Activated CD4-positive, CD25-positive, alpha-beta regulatory T cell treated with anti-CD3 and anti-CD28 coated beads, Interleukin-2, amount 50 U/mL, for 72 hours (primary cell): ENCODE data around the gene HMOX1.

Experiments used
- DNase-seq: peaks from one replicate; pipeline ENCODE4 v3.0.0; 2021

The HMOX1 gene

GRCh38 chr22:35409783-35410662 lies 29.1 kb downstream of the HMOX1 start:
- DNase-seq: no peak

- no peak for DNase-seq
Measured at GRCh38 chr22:35410663-35411034, 29.8 kb downstream of the HMOX1 start.

GRCh38 chr22:35411102-35411501 lies 30.2 kb downstream of the HMOX1 start:
- no peak for DNase-seq

- DNase-seq: no peak
Measured at GRCh38 chr22:35413624-35414023, 32.7 kb downstream of the HMOX1 start.

- DNase-seq: no peak
Measured at GRCh38 chr22:35417606-35418005, 36.7 kb downstream of the HMOX1 start.

- DNase-seq: no peak
Measured at GRCh38 chr22:35418088-35418487, 37.2 kb downstream of the HMOX1 start.

GRCh38 chr22:35418731-35419130 lies 37.8 kb downstream of the HMOX1 start:
- DNase-seq: no peak

GRCh38 chr22:35419756-35420155 lies 38.9 kb downstream of the HMOX1 start:
- DNase-seq: no peak

GRCh38 chr22:35421121-35421520 lies 40.2 kb downstream of the HMOX1 start:
- DNase-seq: no peak

GRCh38 chr22:35422145-35422544 lies 41.2 kb downstream of the HMOX1 start:
- DNase-seq: no peak

- no peak for DNase-seq
Measured at GRCh38 chr22:35422936-35423335, 42.0 kb downstream of the HMOX1 start.

- no peak for DNase-seq
Measured at GRCh38 chr22:35424081-35424480, 43.2 kb downstream of the HMOX1 start.

GRCh38 chr22:35424761-35425160 lies 43.9 kb downstream of the HMOX1 start:
- no peak for DNase-seq

GRCh38 chr22:35425546-35425945 lies 44.6 kb downstream of the HMOX1 start:
- no peak for DNase-seq

GRCh38 chr22:35425971-35426800 lies 45.3 kb downstream of the HMOX1 start:
- no peak for DNase-seq

- DNase-seq: no peak
Measured at GRCh38 chr22:35426801-35427140, 45.9 kb downstream of the HMOX1 start.

- peak; percentile 78 for DNase-seq
Measured at GRCh38 chr22:35430897-35431322, 50.0 kb downstream of the HMOX1 start.

GRCh38 chr22:35431483-35432227 lies 50.8 kb downstream of the HMOX1 start:
- no peak for DNase-seq

- no peak for DNase-seq
Measured at GRCh38 chr22:35432228-35432905, 51.5 kb downstream of the HMOX1 start.

GRCh38 chr22:35434061-35434710 lies 53.3 kb downstream of the HMOX1 start:
- no peak for DNase-seq

GRCh38 chr22:35435201-35435740 lies 54.4 kb downstream of the HMOX1 start:
- DNase-seq: no peak

- no peak for DNase-seq
Measured at GRCh38 chr22:35436421-35436820, 55.5 kb downstream of the HMOX1 start.
